Measurements from ENCODE around the gene B4GALT1. TPM values are rescaled to one million over a fixed set of nuclear protein-coding genes. Genes with fewer than 3 reads are reported as not detected.

The B4GALT1 gene
- total and polyA plus RNA-seq, 2 of the 8 experiments (the other 6 are each of a cell fraction or from before 2014, with no cell fraction given): 12.8 to 18.2 TPM

GRCh38 chr9:33110686-33111085 is 56.5 kb downstream of the B4GALT1 start (continued):
- no peak for TF ChIP-seq CHD7 (IDR thresholded peaks at IDR 0.05; ENCODE audit: insufficient replicate concordance, low read length)
- no peak for TF ChIP-seq ZNF274 (IDR thresholded peaks at IDR 0.05; ENCODE audit: borderline replicate concordance, extremely low read depth, low read length)
- TF ChIP-seq TAF7 (optimal IDR thresholded peaks at IDR 0.05; ENCODE audit: borderline replicate concordance, low read depth, low read length): no peak
- no peak for TF ChIP-seq TCF12 (IDR thresholded peaks at IDR 0.05; ENCODE audit: low read depth, low read length)
